Colonic mucosa (tissue), 4 donors: Measurements from ENCODE around the gene MAD1L1. TPM values are rescaled to one million over a fixed set of nuclear protein-coding genes. Genes with fewer than 3 reads are reported as not detected.

Source experiments
- DNase-seq: peaks from one replicate; pipeline ENCODE4 v3.0.0-alpha.2; 2020
- H3K27ac ChIP-seq: fragments of 200-600 bp; one replicate; pipeline ENCODE4 v1.8.0; 2021
- H3K27me3 ChIP-seq: fragments of 200-600 bp; one replicate; pipeline ENCODE4 v1.8.0; 2021
- H3K36me3 ChIP-seq: fragments of 200-600 bp; one replicate; pipeline ENCODE4 v1.8.0; 2021
- H3K4me1 ChIP-seq: fragments of 200-600 bp; one replicate; pipeline ENCODE4 v1.8.0; 2021; ENCODE audit warnings: mild to moderate bottlenecking
- H3K4me3 ChIP-seq: fragments of 200-600 bp; one replicate; pipeline ENCODE4 v1.8.0; 2021
- H3K9ac ChIP-seq, 2 donors: one replicate each; pipeline ENCODE4 v1.7.0; 2013; ENCODE audit warnings: control low read depth in 2 of 2, low read depth in 2 of 2, low read length in 2 of 2
- H3K9me3 ChIP-seq: fragments of 200-600 bp; one replicate; pipeline ENCODE4 v1.8.0; 2021
- intact Hi-C: fragments of 100-400 bp; cut with DNase I; formaldehyde crosslinking; loops from one replicate; pipeline ENCODE4 v1.14.1; 2022
- microRNA-seq: library from miRNA; unstranded; fragments of <30 nt; microRNA quantifications from one replicate; pipeline ENCODE4, GENCODE V29; 2019
- total RNA-seq, 2 donors: library from RNA; stranded (reverse); fragmentation: NEBNext Ultra II Directional in 1 of 2; extraction: Animal tissue kit (Norgen Biotek cat#: 25700) in 1 of 2; gene quantifications; one replicate each; pipeline ENCODE4 v1.2.1, GENCODE V29; 2021
- TF ChIP-seq, protein P1 (sequence below): fragments of 200-600 bp; IDR thresholded peaks from one replicate; pipeline ENCODE4 v1.8.0; 2022; ENCODE audit warnings: antibody characterized with exemption, mild to moderate bottlenecking
- donor health status: healthy.
- donor health status: DM: no; HTN: no; CAD: no.
- donor health status: DM: no; HTN: no; CAD: no.

The MAD1L1 gene
- total RNA-seq, 2 donors from 2014 or later: 18.2 to 47.0 TPM

DNA sequence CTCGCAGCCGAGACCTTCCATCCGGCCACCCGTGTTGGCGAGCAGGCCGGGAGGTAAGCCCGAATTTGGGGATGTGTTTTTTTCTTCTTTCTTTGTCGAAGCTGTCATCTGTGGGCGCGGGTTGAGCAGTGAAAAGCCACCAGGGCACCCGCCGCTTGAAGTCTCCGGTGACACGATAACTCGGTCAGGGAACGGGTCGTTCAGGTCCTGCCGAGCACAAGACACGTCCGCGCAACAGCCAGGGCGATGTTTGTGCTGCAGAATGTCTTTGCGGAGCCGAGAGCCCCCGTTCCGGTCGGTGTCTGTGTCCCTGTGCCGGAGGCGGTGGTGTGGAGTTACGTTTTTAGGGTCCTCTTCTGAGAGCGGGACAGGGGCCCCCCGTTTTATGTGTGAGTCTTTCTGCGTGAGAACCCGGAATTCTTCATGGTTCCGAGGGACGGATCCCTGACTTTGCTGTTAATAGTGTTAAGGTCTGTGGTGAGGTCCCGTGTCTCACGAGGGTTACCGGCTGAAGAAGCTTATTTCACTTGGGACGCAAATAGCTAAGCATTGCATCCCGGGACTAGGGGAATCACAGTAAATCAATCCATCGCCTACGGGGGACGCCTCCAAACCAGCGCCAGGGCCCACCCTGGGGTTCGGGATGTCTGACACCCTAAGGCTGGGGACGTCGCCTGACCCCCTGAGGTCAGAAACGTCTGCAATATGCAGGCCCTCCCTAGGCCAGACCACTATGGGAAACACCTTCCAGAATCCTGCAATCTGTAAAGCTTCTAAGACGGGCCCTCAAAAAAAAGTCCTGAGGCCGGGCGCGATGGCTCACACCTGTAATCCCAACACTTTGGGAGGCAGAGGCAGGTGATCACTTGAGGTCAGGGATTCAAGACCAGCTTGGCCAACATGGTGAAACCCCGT is 463.2 kb downstream of the MAD1L1 start:
- DNase-seq: no peak
- no peak overlapping the region for H3K4me3 ChIP-seq
- no peaks in the 10 kb centered on the region for H3K9me3 ChIP-seq
- intact Hi-C loops: no loop called here
- no peaks in the 10 kb centered on the region for H3K36me3 ChIP-seq
- TF ChIP-seq, protein P1, sequence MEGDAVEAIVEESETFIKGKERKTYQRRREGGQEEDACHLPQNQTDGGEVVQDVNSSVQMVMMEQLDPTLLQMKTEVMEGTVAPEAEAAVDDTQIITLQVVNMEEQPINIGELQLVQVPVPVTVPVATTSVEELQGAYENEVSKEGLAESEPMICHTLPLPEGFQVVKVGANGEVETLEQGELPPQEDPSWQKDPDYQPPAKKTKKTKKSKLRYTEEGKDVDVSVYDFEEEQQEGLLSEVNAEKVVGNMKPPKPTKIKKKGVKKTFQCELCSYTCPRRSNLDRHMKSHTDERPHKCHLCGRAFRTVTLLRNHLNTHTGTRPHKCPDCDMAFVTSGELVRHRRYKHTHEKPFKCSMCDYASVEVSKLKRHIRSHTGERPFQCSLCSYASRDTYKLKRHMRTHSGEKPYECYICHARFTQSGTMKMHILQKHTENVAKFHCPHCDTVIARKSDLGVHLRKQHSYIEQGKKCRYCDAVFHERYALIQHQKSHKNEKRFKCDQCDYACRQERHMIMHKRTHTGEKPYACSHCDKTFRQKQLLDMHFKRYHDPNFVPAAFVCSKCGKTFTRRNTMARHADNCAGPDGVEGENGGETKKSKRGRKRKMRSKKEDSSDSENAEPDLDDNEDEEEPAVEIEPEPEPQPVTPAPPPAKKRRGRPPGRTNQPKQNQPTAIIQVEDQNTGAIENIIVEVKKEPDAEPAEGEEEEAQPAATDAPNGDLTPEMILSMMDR: no peak
- no peaks in the 10 kb centered on the region for H3K4me1 ChIP-seq
- no peak overlapping the region for H3K9ac ChIP-seq
- no peak overlapping the region for H3K27ac ChIP-seq
- no peaks in the 10 kb centered on the region for H3K27me3 ChIP-seq

DNA sequence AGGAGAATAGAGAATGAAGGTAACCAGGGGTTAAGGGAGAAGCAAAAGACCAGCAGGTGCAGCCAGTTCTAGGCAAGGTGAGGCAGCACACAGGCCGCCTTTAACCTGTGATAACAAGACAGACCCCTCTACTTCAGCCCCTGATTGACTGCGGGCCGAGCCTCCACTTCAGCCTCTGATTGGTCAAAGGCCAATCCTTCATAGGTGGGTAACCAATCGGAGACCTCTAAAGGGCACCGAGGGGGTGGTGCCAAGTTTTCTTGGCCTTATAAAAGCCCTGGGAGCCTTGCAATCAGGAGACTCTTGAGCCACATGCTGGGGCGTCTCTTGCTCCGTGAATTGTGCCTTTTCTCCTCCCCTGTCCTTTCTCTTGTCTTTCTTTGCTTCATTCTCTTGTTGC is 463.9 kb downstream of the MAD1L1 start:
- TF ChIP-seq, protein P1: no peak
- Histone ChIP-seq H3K4me1 (no peaks in the 10 kb centered on the region), H3K27ac (no peak overlapping the region), H3K36me3 (no peaks in the 10 kb centered on the region), H3K9ac (no peak overlapping the region), H3K27me3 (no peaks in the 10 kb centered on the region), H3K9me3 (no peaks in the 10 kb centered on the region), H3K4me3 (no peak overlapping the region)
- intact Hi-C loops: no loop called here
- DNase-seq: no peak

DNA sequence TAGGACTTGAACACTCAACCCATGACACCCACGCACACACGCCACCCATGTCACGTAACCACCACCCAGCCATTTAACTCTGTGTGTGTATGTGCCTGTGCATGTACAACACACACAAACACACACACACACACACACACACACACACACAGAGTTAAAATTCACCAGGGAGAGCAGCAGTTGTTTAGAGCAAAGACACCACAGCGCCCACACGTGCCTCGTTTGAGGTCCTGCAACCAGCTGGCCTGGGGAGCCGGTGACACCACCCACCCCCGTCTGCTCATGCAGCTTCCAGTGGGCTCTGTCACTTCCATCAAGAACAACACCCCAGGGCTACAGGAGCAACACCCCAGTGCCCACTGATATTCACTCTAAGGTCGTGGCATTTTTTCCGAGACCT is 465.2 kb downstream of the MAD1L1 start:
- DNase-seq: no peak
- no peak overlapping the region for H3K27ac ChIP-seq
- H3K4me1 ChIP-seq: no peaks in the 10 kb centered on the region
- no peak overlapping the region for H3K9ac ChIP-seq
- TF ChIP-seq, protein P1: no peak
- no peaks in the 10 kb centered on the region for H3K36me3 ChIP-seq
- no peaks in the 10 kb centered on the region for H3K27me3 ChIP-seq
- H3K9me3 ChIP-seq: no peaks in the 10 kb centered on the region
- intact Hi-C loops: no loop called here
- H3K4me3 ChIP-seq: no peak overlapping the region

Small RNA genes lying within 50 kb of the gene (microRNA-seq; reads per million reads assigned to microRNA genes)
- gene MIR4655 (not detected), gene MIR6836 (not detected)

Other genes starting within 250 kb of the MAD1L1 start
- 10 to 100 TPM; 17.3 to 27.0 TPM for gene MRM2, start 9.3 kb upstream of the MAD1L1 start, total RNA-seq
- 10 to 100 TPM; 15.0 to 51.6 TPM for gene NUDT1, start 9.3 kb upstream of the MAD1L1 start, total RNA-seq
- 10 to 100 TPM; 22.4 to 36.7 TPM for gene SNX8, start 81.5 kb upstream of the MAD1L1 start, total RNA-seq
- 100 to 1,000 TPM in 1 of 2 donors, 10 to 100 TPM in 1; 94.4 to 180 TPM for gene EIF3B, start 121.9 kb upstream of the MAD1L1 start, total RNA-seq
- 1 to 10 TPM; 8.7 to 8.8 TPM for gene CHST12, start 170.7 kb upstream of the MAD1L1 start, total RNA-seq
- gene GRIFIN, start 243.5 kb upstream of the MAD1L1 start, total RNA-seq: not detected